ENCODE measurements around the gene INPP4A. TPM values are rescaled to one million over a fixed set of nuclear protein-coding genes. Genes with fewer than 3 reads are reported as not detected.

The INPP4A gene
- total RNA-seq, 2 donors from 2014 or later, result 10.9 to 12.2 TPM

DNA sequence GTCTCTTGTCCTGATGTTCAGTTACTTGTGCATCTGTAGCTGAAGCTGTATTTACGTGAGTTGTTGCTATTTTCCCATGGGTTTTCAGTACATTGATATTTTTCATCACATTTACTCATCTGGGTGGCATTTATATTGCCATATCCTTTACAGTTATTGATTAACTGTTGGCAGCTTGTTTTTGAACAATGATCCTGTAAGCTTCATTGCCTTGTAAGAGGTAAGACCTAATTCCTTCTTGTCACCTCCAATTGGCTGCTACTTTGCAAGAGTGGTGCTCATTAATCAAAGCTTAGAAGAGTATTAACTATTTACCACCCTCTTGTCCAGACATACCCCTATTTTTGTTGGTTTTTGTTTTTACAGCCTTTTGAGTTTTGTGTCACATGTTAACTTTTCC is 88.9 kb downstream of the INPP4A start:
- Histone ChIP-seq H3K4me1 (no peaks in the 10 kb centered on the region), H3K4me3 (no peak overlapping the region), H3K36me3 (replicated peaks in 1 of 2; ENCODE audit: insufficient read depth in 1 of 2, low read depth in 2 of 2) (no peaks in the 10 kb centered on the region), H3K27me3 (no peaks in the 10 kb centered on the region), H3K27ac (no peak overlapping the region), H3K9me3 (no peaks in the 10 kb centered on the region)
- peak; percentile 55 for ATAC-seq
- no peak for DNase-seq
- TF ChIP-seq POLR2A (IDR thresholded peaks at IDR 0.05), result no peak
- TF ChIP-seq, protein P1, sequence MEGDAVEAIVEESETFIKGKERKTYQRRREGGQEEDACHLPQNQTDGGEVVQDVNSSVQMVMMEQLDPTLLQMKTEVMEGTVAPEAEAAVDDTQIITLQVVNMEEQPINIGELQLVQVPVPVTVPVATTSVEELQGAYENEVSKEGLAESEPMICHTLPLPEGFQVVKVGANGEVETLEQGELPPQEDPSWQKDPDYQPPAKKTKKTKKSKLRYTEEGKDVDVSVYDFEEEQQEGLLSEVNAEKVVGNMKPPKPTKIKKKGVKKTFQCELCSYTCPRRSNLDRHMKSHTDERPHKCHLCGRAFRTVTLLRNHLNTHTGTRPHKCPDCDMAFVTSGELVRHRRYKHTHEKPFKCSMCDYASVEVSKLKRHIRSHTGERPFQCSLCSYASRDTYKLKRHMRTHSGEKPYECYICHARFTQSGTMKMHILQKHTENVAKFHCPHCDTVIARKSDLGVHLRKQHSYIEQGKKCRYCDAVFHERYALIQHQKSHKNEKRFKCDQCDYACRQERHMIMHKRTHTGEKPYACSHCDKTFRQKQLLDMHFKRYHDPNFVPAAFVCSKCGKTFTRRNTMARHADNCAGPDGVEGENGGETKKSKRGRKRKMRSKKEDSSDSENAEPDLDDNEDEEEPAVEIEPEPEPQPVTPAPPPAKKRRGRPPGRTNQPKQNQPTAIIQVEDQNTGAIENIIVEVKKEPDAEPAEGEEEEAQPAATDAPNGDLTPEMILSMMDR (IDR thresholded peaks at IDR 0.05), result no peak
- intact Hi-C loops (cut with DNase I), result no loop called here
- 52 to 65% methylated on average over 1 of the region's 1 CpG for WGBS, 2 donors

- no peak for DNase-seq
Measured at GRCh38 chr2:98534761-98535160, 90.1 kb downstream of the INPP4A start.

GRCh38 chr2:98535971-98536677 is 91.5 kb downstream of the INPP4A start:
- no peak for DNase-seq
- intact Hi-C loops (cut with DNase I), result no loop called here
- Histone ChIP-seq H3K36me3 (replicated peaks in 1 of 2; ENCODE audit: insufficient read depth in 1 of 2, low read depth in 2 of 2) (peaks cover 0 to 2% of the 10 kb centered on the region in 2 donors), H3K4me1 (no peaks in the 10 kb centered on the region), H3K4me3 (no peak overlapping the region), H3K9me3 (no peaks in the 10 kb centered on the region), H3K27ac (no peak overlapping the region), H3K27me3 (no peaks in the 10 kb centered on the region)
- TF ChIP-seq, protein P1 (IDR thresholded peaks at IDR 0.05), result no peak
- no peak for TF ChIP-seq POLR2A (IDR thresholded peaks at IDR 0.05)
- ATAC-seq, result no peak
- WGBS, 2 donors, result 88 to 95% methylated on average over 6 of the region's 6 CpGs

More at GRCh38 chr2:98534761-98535160, 90.1 kb downstream of the INPP4A start:
- no peaks in the 10 kb centered on the region for H3K4me1 ChIP-seq
- H3K27me3 ChIP-seq, result no peaks in the 10 kb centered on the region
- no peak for ATAC-seq
- H3K36me3 ChIP-seq (replicated peaks in 1 of 2; ENCODE audit: insufficient read depth in 1 of 2, low read depth in 2 of 2), result peaks cover 0 to 2% of the 10 kb centered on the region in 2 donors
- H3K27ac ChIP-seq, result no peak overlapping the region
- intact Hi-C loops (cut with DNase I), result no loop called here
- TF ChIP-seq, protein P1 (IDR thresholded peaks at IDR 0.05), result no peak
- TF ChIP-seq POLR2A (IDR thresholded peaks at IDR 0.05), result no peak
- WGBS, 2 donors, result 88 to 92% methylated on average over 3 of the region's 3 CpGs
- no peaks in the 10 kb centered on the region for H3K9me3 ChIP-seq
- H3K4me3 ChIP-seq, result no peak overlapping the region

- Histone ChIP-seq H3K4me1 (no peaks in the 10 kb centered on the region), H3K9me3 (no peaks in the 10 kb centered on the region), H3K4me3 (no peak overlapping the region), H3K36me3 (replicated peaks in 1 of 2; ENCODE audit: insufficient read depth in 1 of 2, low read depth in 2 of 2) (peaks cover 0 to 2% of the 10 kb centered on the region in 2 donors), H3K27me3 (no peaks in the 10 kb centered on the region), H3K27ac (no peak overlapping the region)
- TF ChIP-seq, protein P1 (IDR thresholded peaks at IDR 0.05), result no peak
- TF ChIP-seq POLR2A (IDR thresholded peaks at IDR 0.05), result no peak
- ATAC-seq (no peak), DNase-seq (no peak)
- WGBS, 2 donors, result 91 to 95% methylated on average over 9 to 14 of the region's 14 CpGs
- intact Hi-C loops (cut with DNase I), result no loop called here
Measured at GRCh38 chr2:98537390-98538126, 92.9 kb downstream of the INPP4A start.
